ENCODE measurements around the gene CAMK2G.
"Not testable (repeated sequence)": the region's sequence is repeated elsewhere in the genome, so short reads cannot be mapped to it uniquely, and the experiment has no call there.

The CAMK2G gene

DNA sequence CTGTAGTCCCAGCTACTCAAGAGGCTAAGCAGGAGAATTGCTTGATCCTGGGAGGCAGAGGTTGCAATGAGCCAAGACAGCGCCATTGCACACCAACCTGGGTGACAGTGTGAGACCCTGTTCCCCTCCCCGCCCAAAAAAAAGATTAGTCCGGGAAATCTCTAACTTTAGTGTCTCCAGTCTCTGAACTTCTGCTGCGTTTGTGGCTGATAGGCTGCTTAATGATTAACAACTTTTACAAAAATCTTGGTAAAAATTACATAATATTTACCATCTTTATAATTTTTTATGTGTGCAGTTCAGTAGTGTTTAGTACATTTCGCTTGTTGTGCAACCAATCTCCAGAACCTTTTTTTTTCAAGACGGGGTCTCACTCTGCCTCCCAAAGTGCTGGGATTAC is 26.9 kb upstream of the CAMK2G start:
- DNase-seq = no peak

DNA sequence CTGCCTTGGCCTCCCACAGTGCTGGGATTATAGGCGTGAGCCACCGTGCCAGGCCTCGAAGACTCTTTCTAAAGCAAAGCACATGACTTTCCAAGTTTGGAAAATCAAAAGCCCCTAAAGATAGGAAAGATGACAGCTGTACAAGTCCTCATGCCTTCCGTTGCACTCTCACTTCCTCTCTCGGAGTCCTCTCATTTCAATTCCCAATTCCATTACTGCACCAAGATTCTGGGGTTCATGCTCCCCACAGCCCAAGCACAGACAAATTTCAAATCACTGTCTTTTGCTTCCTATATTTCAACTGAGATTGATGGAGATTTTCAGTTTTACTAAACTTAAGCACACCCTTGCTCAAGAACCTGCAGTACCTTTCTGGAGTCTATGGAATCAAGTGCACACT is 25.7 kb upstream of the CAMK2G start:
- DNase-seq = no peak

DNA sequence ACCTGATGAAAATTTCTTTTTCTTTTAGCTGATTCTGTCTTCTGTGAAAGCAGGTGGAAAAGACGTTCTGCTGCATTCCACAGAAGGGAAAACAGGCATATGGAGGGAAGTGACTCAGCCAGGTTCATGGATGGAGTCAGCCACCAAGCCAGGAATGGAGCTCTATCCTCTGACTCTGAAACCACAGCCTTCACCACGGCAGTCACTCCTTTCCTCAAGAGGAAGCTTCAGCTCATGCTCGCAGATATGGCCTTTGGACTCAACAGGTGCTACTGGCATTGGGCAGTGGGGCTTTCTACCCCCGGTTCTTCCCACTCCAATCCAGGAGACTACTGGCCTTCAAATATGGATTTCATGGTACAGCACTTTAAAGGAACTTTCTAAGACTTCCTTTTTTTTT is 25.1 kb upstream of the CAMK2G start:
- no peak for DNase-seq

DNA sequence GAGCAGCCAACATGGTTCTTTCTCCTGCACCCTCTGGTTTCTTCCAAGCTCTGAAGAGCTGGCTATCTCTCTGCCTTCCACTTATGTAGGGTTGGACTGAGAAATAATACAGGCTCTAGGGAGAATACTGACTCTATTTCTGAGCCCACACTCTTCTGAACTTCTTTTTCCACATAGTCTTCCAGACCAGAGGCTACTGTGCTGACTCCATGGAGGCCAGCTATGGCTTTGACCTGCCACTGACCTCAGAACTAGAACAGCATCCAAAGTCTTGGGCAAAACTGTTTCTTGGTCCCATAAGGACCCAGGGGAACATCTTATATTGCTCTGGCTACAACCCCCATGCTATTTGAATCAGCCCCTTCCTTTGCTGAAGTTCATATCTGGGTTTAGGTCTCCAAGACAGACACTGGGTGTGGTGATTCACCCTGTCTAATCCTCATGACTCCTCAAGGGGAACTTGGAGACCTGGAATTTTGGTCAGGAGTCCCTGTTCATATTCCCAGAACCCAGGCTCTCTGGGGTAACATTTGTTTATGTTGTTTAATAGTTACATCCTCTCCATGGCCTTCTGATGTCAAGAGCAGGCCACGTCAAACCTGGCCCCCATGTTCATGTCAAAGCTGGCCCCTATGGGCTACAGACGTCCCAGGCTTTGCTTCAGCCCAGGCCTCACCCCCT is 24.5 kb upstream of the CAMK2G start:
- no peak for DNase-seq

DNA sequence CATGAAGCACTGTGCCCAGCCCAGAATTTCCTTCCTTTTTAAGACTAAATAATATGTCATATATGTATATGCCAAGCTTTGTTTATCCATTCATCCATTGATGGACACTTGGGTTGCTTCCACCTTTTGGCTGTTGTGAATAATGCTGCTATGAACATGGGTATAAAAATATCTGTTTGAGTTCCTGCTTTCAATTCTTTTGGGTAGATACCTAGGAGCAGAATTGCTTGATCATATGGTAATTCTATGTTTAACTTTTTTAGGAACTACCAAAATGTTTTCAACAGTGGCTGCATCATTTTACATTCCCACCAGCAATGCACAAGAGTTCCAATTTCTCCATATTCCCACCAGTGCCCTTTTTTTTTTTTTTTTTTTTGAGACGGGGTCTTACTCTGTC is 23.3 kb upstream of the CAMK2G start:
- DNase-seq = no peak

DNA sequence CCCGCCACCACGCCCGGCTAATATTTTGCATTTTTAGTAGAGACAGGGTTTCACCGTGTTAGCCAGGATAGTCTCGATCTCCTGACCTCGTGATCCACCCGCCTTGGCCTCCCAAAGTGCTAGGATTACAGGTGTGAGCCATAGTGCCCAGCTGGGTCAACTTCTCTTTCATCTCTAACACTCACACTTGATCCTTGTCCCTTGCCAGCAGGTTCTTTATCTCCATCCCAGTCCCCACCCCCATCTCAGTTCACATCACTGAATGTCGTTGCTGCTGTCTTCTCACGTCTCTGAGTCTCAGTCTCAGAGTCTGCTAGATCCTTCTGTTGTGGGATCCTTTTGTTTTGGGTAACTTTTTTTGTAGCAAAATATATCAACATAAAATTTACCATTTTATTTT is 21.0 kb upstream of the CAMK2G start:
- DNase-seq = not testable (repeated sequence)

DNA sequence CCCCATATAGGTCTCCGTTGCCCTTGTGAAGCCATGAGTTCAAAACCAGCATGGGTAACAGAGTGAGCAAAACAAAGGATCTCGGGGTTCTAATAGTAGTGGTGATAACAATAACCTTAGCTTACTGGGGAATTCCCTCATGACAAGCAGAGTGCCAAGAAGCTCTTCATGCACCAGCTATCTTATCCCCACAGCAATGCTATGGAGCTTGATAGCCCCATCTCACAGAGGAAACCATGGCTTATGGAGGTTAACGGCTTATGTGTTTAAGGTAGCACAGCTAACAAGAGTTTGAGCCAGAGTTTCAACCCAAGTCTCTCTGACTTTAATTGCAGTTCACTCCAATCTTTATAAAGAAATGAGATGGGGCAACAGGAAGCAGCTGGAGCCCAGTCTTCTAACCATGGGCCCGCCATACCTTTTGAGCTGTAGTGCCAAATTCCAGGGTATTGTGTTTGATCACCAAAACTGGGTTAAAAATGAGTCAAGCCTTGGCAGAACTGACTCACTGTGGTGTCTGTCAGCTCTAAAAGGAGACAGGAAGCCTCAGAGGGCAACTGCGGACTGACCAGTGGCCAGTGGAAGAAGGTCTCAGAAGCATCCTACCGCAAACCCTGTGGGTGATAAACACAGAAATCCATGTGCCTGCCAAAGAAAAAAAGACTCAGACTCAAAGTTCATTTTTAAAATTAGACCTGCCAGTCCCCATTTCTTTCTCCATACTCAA is 20.1 kb upstream of the CAMK2G start:
- DNase-seq = peak; percentile 23

DNA sequence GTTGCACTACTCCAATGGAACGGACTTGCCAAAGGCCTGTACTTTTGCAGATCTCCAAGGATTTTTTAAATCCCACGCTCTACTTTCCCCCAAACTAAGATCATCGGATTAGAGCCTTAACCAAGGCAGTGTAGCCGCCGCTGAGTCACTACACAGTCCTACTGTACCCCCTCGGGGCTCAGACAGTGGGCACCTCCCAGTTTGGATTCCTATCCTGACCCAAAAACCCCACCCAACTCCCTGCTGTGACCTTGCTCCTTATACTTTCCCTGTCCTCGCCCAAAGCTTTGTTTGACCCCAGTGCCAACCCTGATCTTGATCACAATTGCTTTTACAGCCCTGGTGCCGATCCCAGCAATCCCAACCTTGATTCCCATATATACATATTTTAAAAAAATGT is 19.1 kb upstream of the CAMK2G start:
- DNase-seq = no peak

DNA sequence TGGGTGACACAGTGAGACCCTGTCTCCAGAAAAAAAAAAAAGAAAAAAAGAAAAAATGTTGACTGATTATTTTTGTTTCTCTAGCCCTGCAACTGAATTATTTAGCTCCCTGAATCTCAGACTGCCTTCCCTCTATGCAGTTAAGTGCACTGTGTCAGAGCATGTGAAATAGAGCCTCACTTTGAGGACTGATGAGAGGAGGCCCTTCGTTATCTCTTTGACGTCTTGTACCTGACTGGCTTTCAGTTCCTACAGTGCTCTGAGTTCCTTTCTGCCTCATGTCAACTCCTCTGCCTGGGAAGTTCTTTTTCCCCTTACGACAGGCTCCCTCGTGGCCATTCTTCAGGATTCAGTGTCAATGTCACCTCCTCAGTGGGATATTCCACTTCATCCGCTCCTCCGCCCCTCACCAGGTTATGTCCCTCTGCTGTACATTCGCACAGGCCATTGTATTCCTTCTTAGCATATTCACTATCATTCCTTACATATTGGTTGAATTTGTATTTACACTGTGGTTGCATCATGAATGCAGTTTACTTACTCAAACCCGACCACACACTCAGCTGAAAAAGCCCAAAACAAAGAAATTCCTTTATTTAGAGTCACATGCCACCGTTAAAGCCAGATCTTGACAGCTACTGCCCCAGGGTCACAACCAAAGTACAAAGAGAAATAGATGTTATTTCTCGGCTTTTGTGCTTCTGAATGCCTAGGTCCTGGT is 18.1 kb upstream of the CAMK2G start:
- no peak for DNase-seq

DNA sequence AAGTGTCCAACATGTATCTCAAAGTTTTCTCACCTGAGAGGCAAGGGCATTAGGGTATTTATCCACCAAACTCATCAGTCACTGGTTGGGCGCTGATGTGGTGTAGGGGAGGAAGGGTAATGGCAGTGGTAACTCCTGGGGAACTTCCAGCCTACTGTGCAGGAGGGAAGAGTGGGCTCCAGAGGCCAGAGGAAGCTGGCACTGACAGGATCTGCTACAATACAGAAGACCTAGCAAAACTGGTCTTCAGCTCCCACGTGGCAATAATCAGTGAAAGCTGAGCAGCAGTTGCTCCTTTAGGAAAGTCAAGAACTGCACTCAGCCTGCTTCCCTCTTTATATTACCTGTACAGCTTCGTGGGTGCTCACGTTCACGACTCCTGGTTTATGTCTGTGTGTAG is 17.2 kb upstream of the CAMK2G start:
- DNase-seq = no peak

DNA sequence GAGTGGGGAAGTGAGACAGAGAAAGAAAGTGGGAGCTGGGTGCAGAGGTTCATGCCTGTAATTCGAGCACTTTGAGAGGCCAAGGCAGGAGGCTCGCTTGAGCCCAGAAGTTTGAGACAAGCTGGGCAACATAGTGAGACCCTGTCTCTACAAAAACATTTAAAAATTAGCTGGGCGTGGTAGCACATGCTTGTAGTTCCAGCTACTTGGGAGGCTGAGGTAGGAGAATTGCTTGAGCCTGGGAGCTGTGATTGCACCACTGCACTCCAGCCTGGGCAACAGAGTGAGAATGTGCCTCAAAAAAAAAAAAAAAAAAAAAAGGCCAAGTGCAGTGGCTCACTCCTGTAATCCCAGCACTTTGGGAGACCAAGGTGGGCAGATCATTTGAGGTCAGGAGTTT is 16.5 kb upstream of the CAMK2G start:
- DNase-seq = not testable (repeated sequence)

DNA sequence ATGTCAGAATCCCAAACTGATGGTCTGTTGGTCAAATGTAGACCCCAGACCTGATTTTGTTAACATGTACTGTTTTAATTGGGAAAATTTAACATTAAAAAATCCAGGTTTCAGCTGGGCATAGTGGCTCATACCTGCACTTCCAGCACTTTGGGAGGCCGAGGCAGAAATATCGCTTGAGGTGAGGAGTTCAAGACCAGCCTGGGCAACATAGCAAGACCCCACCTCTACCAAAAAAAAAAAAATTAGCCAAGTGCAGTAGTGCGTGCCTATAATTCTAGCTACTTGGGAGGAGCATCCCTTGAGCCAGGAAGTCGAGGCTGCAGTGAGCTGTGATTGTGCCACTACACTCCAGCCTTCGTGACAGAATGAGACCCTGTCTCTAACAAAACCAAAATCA is 15.9 kb upstream of the CAMK2G start:
- no peak for DNase-seq

DNA sequence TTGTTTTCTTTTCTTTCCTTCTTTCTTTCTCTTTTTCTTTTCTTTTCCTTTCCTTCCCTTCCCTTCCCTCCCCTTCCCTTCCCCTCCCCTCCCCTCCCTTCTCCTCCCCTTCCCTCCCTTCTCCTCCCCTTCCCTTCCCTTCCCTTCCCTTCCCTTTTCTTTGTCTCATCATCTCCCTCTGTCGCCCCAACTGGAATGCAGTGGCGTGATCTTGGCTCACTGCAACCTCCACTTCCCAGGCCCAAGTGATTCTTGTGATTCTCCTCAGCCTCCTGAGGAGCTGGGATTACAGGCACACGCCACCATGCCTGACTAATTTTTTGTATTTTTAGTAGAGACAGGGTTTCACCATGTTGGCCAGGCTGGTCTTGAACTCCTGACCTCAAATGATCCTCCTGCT is 15.1 kb upstream of the CAMK2G start:
- not testable (repeated sequence) for DNase-seq

DNA sequence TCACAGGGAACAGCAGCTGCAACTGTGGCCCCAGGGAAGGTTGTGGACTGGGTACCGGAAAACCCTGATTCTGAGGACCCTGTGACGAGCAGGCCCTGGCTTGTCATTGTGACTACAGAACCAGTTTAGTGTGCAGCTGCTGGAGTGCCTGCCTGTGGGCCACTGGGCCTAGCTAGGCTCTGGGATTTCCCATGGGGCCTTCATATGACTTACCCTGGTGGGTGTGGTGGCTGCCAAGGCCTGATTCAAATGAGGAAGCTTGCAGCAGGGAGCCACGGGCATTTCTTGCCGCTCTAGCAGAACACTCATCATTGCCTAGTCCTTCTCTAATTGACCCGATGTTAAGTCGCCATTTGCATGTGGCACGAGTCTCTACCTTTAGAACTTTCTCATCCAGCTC is 14.7 kb upstream of the CAMK2G start:
- DNase-seq = peak; percentile 49

DNA sequence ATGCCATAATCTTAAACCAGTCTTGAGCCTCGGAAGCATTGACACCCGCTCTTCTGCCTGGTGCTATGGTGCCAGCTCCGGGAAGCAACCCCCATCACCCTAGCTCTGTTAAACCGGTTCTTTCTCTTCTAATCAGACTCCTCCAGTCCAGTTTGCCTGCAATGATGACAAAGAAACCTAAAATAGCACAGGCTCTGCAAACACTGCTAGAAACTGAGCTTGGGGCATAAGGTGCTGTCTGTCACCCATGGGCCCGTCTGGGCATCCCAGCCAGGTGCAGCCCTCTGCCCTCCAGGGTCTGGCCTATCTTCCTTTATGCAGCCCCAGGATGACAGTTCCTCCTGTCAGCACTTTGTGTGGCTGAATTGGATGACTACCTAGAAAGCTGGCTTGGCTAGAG is 14.2 kb upstream of the CAMK2G start:
- DNase-seq = no peak

DNA sequence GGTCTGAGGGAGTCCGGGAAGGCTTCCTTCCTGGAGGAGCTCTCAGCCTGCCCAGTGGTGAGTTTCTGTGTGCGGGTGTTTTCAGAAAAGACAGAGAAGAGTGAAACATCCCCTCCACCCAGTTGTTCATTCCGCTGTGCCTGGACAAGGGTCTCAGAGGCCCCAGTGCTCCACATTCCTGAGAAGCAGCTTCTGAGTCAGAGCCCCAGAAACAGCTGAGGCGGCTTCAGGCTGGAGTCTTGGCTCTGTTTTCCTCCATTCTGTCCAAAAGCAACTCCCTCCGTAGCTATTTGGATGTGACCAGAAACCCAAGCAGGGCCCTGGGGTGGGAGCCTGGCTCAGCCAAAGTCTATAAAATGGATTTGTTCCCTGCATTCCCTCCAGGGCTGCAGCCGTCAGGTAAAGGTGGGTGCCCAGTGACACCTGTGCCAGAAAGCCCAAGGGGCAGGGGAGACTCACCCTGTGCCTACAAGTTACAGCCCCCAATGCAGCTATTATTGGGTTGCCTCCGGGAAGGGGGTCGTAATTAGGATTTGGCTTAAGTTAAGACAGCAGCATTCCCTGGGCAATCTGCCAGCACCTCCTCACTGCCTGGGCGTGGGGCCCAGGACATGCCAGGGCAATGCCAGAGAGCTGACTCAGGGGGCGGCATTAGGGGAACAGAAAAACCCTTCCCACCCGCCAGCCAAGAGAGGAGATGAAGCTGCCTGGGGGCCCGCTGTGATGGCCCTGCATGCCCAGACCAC is 13.1 kb upstream of the CAMK2G start:
- no peak for DNase-seq

DNA sequence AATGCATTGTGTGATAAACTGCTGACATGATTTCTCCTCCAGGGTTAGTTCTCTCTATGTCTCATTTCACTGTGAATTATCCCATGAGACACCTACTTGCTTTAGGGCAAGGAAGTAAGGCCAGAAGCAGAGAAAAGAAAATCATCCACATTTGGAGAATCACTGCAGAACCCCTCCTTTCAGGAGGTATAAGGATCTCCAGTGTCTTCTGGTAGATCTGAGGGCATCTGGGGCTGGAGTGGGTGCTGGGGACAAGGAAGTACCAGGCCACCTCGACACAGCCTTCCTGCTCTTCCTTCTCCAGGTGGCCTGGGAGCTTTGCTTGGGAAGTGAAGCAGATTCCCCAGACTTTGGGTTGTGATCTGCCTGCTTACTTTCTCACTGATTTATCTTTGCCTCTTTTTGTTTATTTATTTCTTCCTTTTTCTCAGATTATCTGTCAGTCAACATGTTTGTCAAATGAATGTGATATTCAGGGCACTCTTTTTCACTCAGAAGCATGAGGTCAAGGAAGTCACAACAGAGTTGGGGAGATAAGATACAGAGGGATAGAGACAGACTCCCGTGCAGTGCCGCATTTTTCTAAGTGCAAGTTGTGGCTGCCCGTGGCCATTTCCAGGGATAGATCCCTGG is 12.4 kb upstream of the CAMK2G start:
- DNase-seq = no peak

DNA sequence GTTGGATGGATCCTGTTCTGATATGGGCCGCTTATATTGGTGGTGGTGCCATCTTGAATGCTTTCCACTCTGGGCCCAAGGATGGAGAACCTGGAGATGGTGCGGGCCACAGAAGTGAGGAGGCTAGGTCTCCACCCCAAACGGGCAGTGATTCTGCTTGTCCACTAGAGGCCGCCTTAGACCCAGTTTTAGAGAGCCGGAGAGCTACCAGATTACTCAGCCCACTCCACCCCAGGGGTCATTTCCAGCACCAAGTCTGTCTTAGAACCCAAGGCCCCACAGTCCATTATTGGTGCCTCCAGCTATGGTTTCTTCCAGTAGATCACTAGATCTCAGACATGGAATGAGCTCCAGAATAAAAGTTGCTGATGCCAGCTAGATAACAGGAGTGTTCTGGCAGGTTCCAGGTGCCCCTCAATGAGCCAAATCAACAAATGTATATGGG is 11.8 kb upstream of the CAMK2G start:
- DNase-seq = peak; percentile 76

DNA sequence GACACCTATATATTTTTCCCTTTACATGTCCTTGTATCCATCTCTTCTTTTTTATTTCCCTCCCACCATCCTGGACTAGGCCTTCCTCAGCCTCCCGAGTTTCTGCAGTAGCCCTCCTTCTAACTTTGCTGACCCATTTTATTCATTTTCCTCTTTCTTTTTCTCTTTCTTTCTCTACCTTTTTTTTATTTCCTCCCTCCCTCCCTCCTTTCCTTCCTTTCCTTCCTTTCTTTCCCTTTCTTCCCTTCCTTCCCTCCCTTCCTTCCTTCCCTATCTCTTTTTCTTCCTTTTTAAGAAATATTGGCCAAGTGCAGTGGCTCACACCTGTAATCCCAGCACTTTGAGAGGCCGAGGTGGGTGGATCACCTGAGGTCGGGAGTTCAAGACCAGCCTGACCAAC is 9.7 kb upstream of the CAMK2G start:
- DNase-seq = no peak

DNA sequence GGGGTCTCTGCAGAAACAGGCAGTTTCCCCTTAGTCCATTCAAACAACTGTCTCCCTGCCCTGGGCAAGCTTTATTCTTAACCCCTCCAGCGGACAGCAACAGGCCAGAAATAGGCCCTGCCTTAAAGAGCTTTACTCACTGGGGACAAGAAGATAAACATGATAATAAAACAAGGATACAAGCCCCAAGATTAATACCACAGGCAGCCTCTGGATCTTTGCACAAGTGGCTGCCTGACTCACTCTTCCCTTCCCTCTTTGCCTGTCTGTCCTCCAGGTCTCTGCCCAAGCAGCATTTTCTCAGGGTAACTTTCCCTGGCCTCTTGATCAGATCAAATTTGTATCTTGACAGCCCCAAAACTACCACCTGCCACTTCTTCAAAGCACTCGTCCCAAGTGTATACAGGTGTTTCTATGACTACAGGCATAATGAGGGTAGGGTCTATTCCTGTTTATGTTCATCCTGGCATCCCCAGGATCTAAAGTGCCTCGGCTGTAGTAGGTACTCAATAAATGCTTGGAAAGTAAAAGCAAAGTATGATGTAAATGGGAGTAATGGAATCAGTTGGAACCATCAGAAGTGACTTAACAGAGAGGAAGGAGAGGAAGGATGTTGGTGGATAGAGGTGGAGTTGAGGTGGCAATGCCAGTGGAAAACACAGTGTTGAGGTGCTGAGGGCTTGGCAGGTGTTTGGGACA is 7.0 kb upstream of the CAMK2G start:
- DNase-seq = no peak

DNA sequence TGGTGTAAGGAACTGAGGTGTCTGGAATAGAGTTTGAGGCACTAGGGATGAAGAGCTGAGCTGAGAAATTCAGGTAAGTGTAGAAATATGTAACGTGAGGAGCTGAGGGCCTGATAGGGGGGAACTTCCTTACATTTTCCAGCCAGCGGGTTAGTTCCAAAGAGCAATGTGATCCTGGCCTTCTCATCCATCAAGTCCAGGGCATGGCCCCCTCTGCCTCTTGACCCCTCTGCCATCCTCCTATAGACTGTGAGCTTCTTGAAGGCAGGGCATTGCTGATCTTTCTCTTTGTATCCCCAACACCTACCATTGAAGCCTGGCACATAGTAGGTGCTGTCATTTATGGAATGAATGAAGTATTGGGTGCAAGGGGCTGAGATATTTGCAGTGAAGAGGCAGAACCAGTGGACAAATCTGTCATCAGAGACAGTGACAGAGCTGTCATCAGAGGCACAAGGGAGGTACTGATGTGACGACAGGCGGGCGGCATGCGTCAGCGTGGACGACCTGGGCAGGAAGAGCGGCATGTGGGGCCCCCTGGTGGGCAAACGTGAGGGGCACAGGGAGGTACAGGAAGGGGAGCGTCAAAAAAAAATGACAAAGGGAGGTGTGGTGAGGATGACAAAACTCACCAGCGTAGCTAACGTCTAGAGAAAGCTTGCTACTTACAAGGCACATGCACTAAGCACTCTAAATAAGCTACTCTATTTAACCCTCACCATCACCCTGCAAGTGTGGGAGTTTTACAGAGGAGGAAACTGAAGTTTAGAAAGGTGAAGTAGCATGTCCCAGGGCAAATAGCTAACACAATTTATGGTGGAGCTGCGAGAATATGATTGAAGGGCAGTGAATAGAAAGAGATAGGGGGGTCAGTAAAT is 5.2 kb upstream of the CAMK2G start:
- DNase-seq = peak; percentile 96

All from stimulated activated CD4-positive, alpha-beta T cell treated with anti-CD3 and anti-CD28 coated beads, Interleukin-15, amount 100 ng/mL, for 24 hours (primary cell).